Left ventricle myocardium superior (tissue), 1 donor: ENCODE results near the gene SLC24A5. TPM values are rescaled to one million over a fixed set of nuclear protein-coding genes. Genes with fewer than 3 reads are reported as not detected.

Source experiments
- ATAC-seq: fragments of 200-7000 bp; cut with Tn5 transposase; one replicate; pipeline ENCODE4 v1.9.1; 2020; ENCODE audit warnings: mild to moderate bottlenecking, moderate library complexity
- DNase-seq: peaks from one replicate; pipeline ENCODE4 v3.0.0-alpha.2; 2020
- intact Hi-C: fragments of 100-400 bp; cut with micrococcal nuclease; formaldehyde crosslinking; loops from one replicate; pipeline ENCODE4 v1.11.0; 2022
- total RNA-seq: library from RNA; stranded (reverse); fragmentation: NEBNext Ultra II Directional; extraction: Animal tissue kit (Norgen Biotek cat#: 25700); gene quantifications from one replicate; pipeline ENCODE4 v1.2.1, GENCODE V29; 2021
- donor health status: DM: no; HTN: yes; CAD: no; lungs with severe emphysema.

The SLC24A5 gene
- total RNA-seq, 1 donor from 2014 or later, result not detected

DNA sequence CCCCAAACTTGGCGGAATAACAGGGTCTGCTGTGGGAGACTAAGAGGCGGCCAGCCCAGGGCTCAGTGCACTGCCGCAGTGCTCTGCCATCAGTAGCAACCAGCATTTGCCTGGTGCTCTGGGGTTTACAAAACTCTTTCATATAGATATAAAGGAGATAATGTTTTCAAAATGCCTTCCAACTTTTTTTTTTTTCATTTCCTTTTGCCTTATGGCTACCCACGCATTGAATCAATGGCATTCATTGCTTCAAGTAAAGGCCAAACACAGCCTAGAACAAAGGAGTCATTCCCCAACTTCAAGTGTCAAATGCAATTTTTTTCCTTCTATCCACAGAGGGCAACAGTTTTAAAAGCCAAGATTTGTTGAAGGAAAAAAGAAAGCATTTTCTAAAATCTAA lies 11.6 kb upstream of the SLC24A5 start:
- intact Hi-C loops, result no loop called here
- DNase-seq (no peak), ATAC-seq (no peak)

DNA sequence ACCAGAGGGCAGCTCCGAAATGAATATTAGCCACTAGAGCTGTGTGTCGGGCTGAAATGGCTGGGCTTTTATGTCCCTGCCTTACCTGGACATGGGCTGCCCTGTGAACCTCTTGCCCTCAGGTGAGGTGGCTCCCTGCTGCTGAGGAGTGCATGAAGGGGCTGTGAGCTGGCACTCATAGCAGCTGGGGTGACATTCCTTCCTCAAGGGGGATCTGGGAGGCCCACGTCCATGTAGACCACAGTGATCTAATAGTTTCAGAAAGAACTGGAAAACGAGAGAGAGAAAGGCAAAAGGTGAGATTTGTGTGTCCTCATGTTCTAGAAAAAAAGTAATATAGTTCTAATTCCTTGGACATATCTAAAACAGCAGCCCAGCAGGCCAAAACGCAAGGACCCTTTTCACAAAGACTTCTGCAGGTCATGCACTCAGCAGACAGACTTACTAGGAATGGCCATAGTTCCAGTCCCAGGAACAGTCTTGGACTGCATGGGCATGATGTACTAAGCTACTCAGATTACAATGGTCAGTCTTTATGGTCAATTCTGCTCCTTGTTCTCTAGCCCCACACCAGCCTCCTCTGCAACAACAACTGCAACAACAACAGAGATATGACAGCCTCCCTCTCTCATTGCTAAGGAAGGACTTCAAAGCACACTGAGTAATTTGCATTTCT lies 10.8 kb upstream of the SLC24A5 start:
- intact Hi-C loops, result loop anchor here (10.0 kb wide), 1 partner anchor 175 kb away; no protein-coding TSS in a partner anchor
- DNase-seq (no peak), ATAC-seq (no peak)

DNA sequence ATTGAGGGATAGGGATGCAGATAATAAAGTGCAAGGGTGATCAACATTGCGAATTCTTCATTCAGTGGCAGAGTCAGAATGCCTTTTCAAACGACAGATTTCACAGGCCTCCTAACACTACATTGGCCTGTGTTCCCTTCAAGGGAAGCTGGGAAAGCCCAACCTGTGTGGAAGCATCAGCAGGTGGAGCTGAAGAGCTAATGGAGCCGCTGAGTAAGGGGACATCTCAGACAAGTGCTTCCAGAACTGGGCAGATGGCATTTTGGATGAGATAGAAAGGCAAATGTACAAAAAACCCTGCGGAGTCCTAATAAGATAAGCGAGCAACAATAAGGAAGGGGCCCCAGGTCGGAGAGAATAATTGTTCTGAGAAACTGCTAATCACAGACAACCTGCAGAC lies 8.5 kb upstream of the SLC24A5 start:
- DNase-seq (no peak), ATAC-seq (peak; percentile 68)
- intact Hi-C loops, result loop anchor here (10.0 kb wide), 1 partner anchor 173 kb away; no protein-coding TSS in a partner anchor

DNA sequence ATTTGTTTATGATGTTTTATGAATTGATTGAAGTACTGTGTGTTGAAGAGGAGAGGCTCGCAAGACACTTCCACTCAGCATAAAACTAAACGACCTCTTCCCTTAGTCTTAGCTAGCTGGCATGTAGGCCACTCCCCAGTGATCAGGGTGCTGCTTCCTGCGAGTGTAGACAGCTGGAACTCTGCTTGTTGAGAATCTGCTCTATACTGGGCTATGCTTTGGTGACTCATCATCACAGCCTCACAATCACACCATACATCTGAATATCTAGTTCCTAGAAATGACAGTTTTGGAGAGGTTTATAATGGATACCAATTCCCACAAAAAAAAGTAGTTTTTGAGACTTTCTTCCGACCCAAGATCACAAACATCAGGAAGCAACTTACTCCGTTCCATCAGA lies 1.5 kb upstream of the SLC24A5 start:
- DNase-seq (no peak), ATAC-seq (no peak)
- intact Hi-C loops, result loop anchor here (10.0 kb wide), 1 partner anchor 166 kb away; no protein-coding TSS in a partner anchor

DNA sequence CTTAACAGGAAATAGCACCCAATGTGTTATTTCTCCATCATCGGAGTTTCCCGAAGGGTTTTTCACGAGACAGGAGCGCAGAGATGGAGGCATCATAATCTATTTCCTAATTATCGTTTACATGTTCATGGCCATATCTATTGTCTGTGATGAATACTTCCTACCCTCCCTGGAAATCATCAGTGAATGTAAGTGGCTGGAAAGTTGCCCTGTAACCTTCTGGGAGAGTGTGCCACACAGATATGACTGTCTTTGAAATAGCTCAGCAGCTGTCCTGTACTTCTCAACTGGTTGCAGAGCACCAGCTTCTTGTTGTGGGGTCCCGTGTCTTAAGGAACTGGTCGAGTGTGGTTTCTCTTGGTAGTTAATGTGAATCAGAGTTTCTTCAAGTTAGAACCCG lies 1.1 kb downstream of the SLC24A5 start:
- ATAC-seq (no peak), DNase-seq (no peak)
- intact Hi-C loops, result no loop called here

DNA sequence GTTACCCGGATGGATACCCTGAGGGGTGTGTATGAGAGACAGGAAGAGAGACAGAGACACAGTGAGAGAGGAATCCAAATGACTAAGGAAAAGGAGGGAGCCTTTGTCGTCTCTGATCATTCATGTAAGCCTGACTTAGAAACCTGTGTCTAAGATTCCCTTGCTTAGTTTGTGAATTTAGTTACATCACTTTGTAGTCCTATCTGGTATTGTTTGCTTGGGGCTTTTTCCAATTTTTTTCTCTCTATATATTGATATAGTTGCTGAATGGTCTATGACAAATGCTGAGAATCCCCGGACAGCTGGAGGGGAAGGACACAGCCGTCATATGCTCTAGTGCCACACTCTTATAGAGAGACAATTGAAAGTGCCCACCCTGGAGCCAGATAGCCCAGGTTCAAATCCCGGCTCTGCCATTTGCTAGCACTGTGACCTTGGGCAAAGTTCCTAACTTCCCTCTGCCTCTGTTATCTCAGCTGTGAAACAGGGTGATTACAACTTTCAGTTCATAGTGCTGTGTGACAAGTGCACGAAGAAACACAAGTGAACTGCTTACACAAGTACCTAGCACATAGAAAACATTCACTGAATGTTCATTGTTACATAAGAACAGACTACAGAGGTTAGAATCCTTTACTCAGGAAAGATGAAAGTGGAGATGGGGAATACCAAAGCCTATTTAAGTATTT lies 6.0 kb downstream of the SLC24A5 start:
- intact Hi-C loops, result no loop called here
- DNase-seq (no peak), ATAC-seq (no peak)

DNA sequence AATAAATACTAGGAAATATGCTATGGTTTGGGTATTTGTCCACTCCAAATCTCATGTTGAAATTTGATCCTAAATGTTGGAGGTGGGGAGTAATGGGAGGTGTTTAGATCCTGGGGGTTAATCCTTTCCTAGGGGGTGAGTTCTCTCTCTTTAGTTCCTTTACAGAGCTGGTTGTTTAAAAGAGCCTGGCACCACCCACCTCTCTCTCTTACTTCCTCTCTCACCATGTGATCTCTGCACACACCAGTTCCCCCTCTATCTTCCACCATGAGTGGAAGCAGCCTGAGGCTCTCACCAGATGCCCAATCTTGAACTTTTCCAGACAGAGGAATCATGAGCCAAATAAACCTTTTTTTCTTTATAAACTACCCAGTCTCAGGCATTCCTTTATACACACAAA lies 10.5 kb downstream of the SLC24A5 start:
- ATAC-seq (no peak), DNase-seq (no peak)
- intact Hi-C loops, result no loop called here

DNA sequence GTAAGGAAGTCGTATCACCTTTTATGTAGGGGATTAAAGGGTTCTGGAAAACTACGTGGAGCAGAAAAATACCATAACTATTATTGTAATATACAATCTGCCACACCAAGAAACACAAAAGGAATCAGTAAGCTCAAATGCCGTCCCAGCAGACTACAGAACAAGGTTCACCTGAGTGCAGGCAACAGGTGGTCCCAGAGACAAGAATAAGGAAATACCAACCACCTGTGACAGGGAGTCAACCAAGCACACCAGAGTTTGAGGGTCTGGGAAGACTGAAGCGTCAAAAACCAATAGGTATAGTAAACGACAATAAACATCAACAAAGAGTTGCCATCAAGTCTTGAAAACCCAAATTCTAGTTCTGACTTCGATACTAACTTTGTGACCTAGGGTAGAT lies 12.1 kb downstream of the SLC24A5 start:
- DNase-seq (no peak), ATAC-seq (no peak)
- intact Hi-C loops, result no loop called here

DNA sequence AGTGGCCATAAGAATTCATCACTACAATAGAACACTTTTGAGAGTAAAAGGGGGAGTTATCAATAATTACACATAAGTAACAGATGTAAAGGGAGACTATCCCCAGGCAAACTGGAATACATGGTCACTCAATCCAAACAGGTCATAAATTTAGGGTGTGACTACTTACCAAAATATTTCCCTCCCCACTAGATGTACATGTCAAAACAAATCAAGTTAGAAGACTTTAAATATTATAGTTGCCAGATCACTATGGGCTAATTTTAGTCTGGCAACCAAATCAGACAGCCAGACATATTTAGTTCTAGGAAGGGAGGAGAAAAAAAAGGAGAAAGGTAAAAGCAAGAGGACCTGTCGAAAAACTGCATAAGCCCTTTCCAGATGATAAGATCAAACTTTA lies 23.1 kb downstream of the SLC24A5 start:
- ATAC-seq (peak; percentile 89), DNase-seq (no peak)
- intact Hi-C loops, result no loop called here

DNA sequence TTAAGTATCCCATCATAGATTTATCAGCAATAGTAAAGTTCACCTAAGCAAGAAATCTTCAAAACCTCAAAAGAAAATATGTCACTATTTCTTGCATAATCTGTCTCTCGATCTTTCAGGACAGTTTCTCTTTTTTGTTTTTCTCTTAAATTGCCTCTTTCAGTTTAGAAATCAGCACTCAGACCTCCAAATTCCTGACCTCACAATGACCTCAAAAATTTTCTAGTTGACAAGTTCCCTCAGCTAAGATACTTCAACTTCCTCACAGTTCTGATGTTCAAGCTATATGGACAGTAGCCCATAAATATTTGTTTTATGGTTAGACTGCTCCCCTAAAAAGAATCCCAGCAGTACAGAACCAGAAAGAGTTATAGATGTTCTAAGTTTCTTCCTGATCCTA lies 24.1 kb downstream of the SLC24A5 start:
- intact Hi-C loops, result no loop called here
- DNase-seq (no peak), ATAC-seq (no peak)

DNA sequence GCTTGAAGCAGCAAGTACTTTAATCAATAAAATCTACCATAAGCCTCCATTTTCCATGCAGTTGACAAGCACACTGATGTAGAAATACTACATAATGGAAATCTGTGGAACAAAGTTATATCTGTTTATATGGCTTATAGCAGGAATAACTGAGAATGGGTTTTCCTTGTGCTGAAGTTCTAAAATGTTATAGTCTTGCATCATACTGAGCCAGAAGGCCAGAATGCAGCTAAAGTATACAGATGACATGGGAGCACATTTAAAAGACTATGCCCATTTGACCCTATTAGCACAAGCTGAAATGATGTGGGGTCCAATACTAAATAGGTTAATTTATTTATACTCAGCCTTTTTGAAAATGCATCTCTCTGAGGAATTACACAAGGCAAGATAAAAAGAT lies 25.1 kb downstream of the SLC24A5 start:
- intact Hi-C loops, result no loop called here
- no peak for ATAC-seq

DNA sequence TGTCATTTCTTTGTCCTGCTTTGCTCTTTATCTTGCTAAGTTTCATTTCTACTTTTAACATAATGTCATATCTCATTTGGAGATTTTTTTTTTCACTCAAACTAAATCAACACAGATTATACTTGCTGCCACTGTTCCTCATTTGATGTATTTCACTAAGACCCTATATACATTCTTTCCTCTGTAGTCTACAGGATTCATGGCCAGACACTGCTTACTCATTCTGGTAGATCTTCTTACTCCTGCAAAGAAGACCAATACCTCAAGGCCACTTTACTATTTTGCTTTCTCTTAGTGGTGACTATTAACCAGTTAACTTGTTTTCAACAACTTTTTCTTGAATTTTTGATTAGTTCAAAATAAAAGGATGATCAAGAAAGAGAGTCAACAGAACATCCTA lies 26.6 kb downstream of the SLC24A5 start:
- DNase-seq, result no peak
- intact Hi-C loops, result no loop called here
- ATAC-seq, result no peak

More for the DNA sequence above, 25.1 kb downstream of the SLC24A5 start:
- DNase-seq, result no peak

DNA sequence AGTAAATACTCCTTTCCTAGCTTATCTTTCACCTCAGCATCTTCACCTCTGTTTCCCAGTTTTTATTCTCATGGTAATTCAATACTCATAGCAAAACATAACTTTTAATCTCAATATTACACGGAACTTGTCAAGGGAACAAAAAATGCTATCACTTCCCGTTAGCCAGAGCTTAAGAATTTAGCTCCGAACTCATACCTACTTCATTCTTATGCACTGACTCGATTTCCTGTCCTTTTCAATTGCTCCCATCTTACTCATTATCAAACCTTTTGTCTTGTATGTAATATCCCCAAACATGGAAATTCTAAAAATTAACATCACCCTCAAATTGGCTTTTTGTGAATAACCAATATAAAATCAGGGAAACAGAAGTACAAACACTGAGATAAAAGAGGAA lies 29.1 kb downstream of the SLC24A5 start:
- DNase-seq (no peak), ATAC-seq (no peak)
- intact Hi-C loops, result no loop called here

DNA sequence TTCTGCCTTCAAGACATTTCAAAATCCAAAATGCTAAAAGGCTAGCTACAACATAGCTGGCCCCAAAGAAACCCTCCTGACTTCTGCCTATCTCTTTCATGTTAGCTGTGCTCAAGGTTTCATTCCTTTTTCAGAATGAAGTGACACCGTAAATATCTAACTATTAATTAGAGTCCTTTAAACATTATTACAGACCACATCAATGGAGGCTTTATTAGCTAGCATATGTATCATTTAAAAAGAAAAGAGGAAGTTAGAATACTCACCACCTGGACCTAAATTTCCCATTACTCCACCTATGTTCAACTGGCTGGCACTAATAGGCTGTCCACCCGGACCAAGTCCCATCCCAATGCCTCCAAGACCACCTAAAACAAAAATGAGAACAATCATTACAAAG lies 32.7 kb downstream of the SLC24A5 start:
- ATAC-seq, result no peak
- no peak for DNase-seq
- intact Hi-C loops, result no loop called here

DNA sequence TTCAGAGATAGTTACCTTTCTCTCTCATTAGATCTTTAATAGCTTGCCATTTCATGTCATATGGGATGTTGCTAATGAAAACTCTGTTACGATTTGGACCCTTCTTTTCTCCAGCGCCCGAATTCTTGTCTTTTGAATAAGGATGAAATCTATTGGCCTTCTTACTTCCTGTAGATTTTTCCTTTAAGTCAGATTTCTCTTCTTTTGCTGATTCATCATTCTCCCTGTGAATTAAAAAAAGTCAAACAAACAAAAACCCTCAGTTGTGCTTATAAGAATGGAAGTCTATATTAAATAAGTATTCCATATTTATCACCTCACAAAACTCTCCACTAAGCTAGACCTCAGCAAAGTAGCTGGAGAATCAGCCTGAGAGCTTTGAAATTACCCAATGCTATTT lies 47.8 kb downstream of the SLC24A5 start:
- intact Hi-C loops, result no loop called here
- DNase-seq, result no peak
- no peak for ATAC-seq

DNA sequence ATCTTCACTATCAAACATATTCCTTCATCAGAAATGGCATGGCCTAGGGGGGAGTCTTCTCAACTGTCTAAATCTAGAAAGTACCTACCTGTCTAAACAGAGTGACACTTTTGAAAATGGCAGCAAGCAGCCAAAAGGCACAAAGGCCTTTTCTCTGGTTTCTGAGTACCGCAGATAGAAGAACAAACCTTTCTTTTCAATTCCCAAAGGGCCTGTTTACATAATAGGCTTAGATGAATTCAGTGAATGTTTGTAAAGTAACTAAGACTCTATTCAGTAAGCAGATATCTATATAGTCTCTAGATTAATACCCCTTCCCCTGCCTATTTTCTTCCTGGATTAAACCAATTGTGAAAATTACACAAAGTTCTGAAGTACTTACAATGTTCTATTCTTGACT lies 50.2 kb downstream of the SLC24A5 start:
- no peak for DNase-seq
- ATAC-seq, result no peak
- intact Hi-C loops, result no loop called here

DNA sequence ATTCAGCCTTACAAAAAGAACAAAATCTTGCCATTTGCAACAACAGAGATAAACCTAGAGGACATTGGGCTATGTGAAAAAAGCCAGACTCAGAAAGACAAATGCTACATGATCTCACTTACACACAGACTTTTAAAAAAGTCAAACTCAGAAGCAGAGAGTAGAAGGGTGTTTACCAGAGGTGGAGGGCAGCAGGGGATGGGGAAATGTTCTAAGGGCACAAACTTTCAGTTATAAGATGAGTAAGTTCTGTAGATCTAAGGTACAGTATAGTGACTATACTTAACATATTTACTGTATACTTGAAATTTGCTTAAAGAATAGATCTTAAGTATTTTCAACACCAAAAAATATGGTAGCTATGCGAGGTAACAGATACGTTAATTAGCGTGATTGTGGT lies 54.3 kb downstream of the SLC24A5 start:
- intact Hi-C loops, result no loop called here

DNA sequence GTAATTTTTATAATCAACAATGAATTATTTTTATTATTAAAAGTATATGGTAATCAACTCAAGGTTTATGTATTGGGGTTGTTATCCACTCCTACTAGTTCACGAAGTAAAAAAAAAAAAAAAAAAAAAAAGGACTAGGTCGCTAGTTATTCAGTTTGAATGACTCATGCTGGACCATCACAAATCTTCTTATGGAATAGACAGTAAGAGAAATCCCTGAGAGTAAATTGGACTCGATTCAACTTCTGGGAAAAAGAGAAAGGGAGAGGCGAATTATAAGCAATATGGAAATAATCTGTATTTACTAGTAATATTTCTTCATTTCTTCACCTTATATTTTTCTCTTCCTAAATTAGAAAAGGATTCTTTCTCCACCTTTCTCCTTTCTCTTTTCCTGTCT lies 55.3 kb downstream of the SLC24A5 start:
- DNase-seq, result no peak
- no peak for ATAC-seq
- intact Hi-C loops, result no loop called here

More for the DNA sequence above, 54.3 kb downstream of the SLC24A5 start:
- DNase-seq (no peak), ATAC-seq (no peak)

DNA sequence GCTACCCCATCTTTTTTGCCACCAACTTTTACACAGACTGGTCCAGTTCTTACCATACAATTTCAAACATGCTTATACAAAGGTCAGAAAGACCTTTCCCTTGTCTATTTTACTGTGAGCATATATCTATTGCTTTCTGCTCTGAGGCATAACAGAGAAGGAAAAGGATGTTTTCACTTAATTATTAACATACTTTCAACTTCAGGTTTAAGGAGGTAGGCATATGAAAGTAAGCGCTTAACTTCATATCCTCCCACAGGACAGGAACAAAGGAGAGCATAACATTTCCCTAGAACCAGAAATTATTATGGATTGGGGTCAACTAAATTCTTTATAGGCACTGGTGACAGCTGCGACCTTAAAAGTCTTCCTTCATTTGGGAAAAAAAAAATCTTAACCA lies 56.2 kb downstream of the SLC24A5 start:
- no peak for ATAC-seq
- intact Hi-C loops, result no loop called here
- no peak for DNase-seq

DNA sequence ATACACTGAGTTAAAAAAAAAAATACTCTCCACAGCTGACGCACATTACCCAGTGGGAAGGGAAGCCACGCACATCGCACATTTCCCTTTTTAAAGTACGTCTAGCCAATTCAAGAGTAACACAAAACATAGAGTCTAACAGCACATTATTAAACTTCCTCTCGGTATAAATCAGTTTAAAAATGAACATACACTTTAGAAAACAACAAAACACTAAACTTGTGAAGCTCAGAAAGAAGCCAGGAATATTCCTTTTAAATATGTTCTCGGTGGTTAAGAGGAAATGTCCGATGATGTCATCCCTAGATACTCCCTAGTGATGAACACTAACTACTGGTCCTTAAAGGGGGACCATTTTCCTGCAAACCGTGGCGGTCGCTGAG lies 56.6 kb downstream of the SLC24A5 start:
- intact Hi-C loops, result no loop called here
- DNase-seq (no peak), ATAC-seq (peak; percentile 82)
